ENCODE data around the gene FAAP100.
"Not testable (repeated sequence)": the region's sequence is repeated elsewhere in the genome, so short reads cannot be mapped to it uniquely, and the experiment has no call there.

The FAAP100 gene

DNA sequence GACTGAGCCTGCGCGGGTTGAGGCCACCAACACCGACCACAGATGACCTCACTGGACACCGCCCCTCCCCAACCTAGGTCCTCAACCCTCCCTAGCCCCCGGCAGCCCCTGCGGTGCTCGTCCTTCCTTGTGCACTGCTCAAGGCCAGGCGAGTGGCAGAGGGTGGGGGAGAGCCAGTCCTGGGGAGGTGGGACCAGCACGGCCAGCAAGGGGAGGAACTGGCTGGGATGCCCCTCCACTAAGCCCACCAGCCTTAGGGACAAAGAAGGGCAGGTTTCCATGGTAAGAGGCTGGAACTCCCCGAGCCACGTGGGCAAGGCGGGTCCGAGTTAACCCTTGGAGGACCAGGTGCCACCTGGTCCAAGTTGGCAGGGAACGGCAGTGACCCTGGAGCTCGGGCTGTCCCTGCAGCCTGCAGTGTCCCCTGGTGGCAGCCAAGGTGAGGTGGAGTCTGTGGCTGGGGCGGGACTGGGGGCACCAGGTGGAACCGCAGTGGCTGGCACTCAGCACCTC is 14.8 kb downstream of the FAAP100 start:
- no peak for DNase-seq (ENCODE audit: low spot score)

DNA sequence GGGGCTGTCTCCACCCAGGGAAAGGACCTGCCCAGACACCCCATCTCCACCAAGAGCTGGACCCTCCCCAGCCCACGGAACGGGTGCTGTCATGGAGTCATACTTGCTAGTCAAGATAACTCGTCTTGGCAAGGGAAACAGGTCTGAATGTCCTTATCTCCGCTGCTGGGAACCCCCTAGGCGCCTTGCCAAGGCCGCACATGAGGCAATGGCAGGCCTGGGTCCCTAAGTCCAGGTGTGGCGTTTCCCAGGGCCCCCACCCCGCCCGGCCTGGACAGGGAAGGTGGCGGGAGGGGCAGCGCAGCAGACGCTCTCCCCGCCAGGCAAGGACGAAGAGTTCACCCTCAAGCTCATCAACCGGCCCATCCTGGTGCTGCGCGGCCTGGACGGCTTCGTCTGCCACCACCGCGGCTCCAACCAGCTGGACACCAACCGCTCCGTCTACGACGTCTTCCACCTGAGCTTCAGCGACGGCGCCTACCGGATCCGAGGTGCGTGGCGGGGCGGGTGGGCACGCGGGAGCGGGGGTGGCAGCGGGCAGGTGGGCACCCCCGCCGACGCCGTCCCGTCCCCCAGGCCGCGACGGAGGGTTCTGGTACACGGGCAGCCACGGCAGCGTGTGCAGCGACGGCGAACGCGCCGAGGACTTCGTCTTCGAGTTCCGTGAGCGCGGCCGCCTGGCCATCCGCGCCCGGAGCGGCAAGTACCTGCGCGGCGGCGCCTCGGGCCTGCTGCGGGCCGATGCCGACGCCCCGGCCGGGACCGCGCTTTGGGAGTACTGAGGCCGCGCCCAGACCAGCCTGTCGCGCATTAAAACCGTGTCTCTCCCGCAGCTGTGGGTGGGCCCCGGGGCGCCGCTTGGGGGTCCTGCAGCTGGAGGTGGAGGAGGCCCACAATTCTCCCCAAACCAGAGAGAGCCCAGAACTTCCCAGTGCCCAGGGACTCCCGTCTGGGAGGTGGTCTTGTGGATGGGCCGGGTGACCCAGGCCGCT is 15.6 kb downstream of the FAAP100 start:
- DNase-seq (ENCODE audit: low spot score) = no peak

DNA sequence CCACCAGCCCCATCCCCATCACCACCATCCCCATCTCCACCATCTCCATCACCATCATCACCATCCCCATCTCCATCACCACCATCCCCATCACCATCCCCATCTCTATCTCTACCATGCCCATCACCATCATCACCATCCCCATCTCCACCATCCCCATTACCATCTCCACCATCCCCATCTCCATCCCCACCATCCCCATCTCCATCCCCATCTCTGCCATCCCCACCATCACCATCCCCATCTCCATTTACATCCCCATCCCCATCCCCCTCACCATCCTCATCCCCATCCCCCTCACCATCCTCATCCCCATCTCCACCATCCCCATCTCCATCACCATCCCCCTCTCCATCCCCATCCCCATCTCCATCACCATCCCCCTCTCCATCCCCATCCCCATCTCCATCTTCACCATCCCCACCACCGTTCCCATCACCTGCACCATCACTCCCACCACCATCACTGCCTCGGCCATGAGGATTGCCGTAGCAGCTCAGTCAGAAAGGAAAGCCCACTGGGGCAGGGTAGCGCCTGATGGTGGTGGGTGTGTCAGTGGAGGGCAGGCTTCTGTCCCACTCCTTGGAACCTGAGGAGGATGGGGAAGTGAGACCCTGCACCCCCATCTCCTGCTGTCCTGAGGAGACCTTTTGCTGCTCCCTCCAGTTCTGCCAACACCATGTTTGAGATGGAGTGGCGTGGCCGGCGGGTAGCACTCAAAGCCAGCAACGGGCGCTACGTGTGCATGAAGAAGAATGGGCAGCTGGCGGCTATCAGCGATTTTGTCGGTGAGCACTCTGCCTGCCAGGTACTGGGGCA is 16.5 kb downstream of the FAAP100 start:
- DNase-seq (ENCODE audit: low spot score) = no peak

DNA sequence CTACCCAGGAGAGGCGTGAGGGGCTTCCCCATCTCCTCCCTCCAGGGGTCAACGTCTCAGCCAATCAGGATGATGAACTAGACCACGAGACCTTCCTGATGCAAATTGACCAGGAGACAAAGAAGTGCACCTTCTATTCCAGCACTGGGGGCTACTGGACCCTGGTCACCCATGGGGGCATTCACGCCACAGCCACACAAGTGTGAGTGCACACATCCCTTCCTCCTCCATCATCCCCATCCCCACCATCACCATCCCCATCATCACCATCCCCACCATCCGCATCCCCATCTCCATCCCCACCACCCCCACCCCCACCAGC is 17.2 kb downstream of the FAAP100 start:
- DNase-seq (ENCODE audit: low spot score) = no peak

DNA sequence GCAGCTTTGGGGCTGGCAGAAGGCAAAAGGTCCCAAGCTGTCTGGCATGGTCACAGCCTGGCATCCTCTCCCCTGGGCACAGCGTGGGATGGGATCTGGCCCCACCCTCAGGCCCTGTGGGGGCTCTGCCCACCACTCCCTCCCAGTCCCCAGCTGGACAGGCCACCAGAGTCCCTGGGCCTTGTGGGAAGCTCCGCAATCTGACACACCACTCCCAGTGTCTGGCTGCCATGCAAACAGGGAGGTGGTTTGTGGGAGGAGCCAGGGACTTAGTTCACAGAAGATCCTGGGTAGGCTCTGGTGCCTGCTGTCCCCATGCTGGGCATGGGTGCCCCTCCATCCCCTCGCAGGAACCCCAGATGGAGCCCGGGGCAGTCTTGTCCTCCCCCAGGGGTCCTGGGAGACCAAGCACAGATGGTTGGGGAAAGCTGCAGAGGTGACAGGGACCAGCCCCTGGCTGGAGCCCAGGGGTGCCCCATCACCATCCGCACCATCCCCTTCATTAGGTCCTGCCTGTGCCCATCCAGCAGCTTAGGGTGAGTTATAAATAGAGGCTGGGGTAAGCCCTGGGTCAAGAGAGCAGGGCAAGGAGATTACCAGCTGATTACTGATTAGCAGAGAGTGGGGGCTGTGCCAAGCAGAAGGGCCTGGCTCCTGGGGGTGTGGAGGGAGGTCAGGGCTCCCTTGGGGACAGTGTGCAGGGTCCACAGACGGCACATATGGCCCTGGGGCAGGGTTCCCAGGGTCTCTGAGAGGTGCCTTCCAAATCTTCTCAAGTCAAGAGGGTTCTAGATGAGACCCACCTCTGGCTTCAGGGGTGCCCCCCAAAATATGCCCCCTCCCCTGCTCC is 17.8 kb downstream of the FAAP100 start:
- DNase-seq (ENCODE audit: low spot score) = no peak

DNA sequence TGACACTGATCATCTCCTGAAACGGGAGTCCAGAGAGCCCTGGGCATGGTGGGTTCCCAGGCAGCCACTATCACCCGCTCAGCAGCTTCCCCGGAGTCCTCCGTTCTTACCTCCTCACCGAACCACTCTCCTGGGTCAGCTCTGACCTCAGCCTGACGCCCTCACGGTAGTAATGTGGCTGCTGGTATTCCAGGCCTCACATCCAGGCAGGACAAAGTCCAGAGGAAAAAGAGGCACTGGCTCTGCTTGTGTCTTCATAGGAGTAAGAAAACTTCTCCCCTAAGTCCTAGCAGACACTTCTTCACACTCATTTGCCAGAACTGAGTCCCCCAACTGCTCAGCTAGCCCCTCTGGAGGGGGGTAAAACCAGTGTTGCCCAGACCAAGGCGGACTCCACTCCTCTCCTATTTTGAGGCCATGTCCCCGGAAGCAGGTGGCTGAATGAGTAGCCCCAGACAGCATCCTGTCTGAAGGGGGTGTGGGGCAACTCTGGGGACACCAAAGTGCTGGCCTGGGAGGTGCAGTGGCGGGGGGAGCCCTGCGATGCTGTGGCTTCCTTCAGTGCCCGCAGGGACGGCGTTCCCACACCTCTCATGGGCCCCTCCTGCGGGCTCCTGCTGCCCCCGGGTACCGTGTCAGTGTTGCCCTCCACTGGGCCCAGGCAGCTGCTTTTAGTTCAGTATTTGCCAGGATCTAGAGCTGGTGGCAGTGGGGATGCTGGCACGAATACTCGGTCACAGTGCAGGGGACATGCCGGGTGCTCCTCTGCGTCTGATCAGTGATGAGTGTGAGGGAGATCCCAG is 18.6 kb downstream of the FAAP100 start:
- no peak for DNase-seq (ENCODE audit: low spot score)

DNA sequence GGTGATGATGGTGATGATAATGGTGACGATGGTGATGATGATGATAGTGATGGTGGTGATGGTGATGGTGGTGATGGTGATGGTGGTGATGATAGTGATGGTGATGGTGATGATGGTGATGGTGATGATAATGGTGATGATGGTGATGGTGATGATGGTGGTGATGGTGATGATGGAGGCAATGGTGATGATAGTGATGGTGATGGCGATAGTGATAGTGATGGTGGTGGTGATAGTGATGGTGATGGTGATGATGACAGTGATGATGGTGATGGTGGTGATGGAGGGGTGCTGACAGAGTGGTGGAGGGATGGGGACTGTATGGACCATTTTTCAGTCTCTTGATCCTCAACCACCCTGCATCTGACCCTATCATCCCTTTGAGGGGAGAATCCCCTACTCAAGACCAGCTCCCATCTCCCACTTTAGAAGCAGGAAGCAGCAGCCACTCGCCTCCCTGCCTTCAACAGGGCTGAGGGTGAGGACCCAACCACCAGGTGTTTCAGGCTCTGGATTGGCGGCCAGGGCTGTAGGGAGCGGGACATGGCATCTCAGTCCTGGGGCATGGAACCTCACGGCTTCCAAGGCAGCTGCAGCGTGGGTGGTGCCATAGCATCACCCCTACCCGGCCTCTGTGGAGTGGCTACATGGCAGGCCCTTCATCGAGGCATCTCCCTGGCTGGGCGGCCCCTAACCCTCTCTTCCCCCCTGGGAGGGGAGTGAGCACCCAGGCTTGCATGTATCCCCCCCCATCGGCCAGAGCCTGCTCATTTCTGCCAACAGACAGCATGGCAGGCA is 19.5 kb downstream of the FAAP100 start:
- no peak for DNase-seq (ENCODE audit: low spot score)

DNA sequence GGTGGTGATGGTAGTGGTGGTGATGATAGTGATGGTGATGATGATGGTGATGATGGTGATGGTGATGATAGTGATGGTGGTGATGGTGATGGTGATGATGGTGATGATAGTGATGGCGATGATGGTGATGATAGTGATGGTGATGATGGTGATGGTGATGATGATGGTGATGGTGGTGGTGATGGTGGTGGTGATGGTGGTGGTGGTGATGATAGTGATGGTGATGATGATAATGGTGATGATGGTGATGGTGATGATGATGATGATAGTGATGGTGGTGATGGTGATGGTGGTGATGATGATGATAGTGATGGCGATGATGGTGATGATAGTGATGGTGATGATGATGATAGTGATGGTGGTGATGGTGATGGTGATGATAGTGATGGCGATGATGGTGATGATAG is 20.2 kb downstream of the FAAP100 start:
- DNase-seq (ENCODE audit: low spot score) = not testable (repeated sequence)

DNA sequence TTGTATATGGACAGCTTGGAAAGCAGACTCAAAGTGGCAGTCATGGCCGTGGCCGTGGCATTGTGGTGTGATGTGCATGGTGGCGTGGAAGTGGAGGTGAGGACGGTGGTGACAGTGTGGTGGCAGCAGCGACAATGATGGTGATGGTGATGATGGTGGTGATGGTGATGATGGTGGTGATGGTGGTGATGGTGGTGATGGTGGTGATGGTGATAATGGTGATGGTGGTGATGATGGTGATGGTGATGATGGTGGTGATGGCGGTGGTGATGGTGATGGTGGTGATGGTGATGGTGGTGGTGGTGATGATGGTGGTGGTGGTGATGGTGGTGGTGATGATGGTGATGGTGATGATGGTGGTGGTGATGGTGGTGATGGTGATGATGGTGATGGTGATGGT is 21.1 kb downstream of the FAAP100 start:
- not testable (repeated sequence) for DNase-seq (ENCODE audit: low spot score)

DNA sequence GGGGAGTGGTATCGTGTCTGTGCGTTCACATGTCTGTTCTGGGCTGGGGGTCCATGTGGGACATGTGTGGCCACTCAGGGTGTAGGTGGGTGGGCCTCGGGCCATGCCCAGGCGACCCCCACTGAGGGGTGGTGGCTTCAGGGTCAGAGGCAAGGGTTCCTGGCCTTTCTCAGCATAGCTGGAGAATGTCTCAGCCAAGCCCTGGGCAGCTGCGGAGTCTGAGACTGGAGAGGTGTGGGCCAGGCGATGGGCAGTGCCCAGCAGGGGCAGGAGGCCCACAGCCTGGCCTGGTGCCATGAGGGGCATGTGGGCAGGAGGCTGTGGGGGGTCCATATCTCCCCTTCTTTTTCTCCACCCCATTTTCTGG is 22.7 kb downstream of the FAAP100 start:
- DNase-seq (ENCODE audit: low spot score) = no peak

DNA sequence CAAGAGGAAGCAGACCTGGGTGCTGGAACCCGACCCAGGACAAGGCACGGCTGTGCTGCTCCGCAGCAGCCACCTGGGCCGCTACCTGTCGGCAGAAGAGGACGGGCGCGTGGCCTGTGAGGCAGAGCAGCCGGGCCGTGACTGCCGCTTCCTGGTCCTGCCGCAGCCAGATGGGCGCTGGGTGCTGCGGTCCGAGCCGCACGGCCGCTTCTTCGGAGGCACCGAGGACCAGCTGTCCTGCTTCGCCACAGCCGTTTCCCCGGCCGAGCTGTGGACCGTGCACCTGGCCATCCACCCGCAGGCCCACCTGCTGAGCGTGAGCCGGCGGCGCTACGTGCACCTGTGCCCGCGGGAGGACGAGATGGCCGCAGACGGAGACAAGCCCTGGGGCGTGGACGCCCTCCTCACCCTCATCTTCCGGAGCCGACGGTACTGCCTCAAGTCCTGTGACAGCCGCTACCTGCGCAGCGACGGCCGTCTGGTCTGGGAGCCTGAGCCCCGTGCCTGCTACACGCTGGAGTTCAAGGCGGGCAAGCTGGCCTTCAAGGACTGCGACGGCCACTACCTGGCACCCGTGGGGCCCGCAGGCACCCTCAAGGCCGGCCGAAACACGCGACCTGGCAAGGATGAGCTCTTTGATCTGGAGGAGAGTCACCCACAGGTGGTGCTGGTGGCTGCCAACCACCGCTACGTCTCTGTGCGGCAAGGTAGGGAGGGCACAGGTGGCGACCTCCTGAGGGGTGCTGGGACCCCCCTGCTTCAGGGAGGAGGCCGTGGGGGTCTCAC is 23.3 kb downstream of the FAAP100 start:
- DNase-seq (ENCODE audit: low spot score) = no peak

DNA sequence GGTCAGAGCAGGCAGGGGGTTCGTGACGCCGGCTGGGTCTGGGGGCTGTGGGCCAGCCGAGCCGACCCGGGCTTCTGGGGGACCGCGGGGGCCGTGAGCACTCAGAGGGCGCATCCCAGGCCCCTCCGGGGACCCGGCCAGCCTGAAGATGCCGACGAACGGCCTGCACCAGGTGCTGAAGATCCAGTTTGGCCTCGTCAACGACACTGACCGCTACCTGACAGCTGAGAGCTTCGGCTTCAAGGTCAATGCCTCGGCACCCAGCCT is 23.8 kb downstream of the FAAP100 start:
- no peak for DNase-seq (ENCODE audit: low spot score)

DNA sequence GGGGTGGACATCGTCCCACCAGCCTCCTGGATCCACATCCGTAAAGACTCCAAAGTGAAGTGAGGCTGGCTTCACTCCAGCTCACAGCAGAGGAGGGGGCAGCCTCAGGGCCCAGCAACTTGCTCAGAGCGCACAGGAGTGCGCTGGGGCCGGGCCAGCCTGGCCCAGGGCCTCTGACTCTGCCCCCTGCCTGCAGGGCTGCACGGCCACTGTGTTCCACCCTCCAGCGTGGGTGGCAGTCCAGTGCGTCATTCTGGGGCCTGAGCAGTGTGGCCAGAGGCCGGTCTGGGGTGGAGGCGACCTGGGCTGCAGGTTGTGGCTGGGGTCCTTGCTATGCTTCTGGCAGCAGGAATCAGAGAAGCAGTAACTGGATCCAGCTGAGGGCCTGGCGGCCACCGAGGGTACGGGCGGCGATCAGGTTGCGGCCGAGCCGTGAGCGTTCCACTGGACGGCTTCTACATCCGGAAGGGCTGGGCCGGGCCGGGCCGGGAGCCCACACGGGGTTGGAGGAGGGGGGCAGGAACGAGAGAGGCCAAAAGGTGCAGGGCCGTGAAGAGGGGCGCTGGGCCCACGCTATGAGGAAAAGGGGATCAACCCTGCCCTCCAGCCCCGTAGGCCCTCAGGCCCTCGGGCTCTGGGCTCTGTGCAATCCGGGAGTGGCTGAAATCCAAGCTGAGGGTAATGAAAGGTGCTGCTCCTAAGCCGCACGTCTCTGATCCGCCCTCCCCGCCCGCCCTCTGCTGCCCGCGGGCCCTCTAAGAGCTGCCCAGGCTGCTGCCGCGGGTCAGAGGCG is 24.4 kb downstream of the FAAP100 start, which contains the start of gene FSCN2:
FSCN2 (plus strand) TSS at position 787 of the 793 bp plus-strand sequence. CDS start 155 bp downstream, outside the sequence.
- no peak for DNase-seq (ENCODE audit: low spot score)

DNA sequence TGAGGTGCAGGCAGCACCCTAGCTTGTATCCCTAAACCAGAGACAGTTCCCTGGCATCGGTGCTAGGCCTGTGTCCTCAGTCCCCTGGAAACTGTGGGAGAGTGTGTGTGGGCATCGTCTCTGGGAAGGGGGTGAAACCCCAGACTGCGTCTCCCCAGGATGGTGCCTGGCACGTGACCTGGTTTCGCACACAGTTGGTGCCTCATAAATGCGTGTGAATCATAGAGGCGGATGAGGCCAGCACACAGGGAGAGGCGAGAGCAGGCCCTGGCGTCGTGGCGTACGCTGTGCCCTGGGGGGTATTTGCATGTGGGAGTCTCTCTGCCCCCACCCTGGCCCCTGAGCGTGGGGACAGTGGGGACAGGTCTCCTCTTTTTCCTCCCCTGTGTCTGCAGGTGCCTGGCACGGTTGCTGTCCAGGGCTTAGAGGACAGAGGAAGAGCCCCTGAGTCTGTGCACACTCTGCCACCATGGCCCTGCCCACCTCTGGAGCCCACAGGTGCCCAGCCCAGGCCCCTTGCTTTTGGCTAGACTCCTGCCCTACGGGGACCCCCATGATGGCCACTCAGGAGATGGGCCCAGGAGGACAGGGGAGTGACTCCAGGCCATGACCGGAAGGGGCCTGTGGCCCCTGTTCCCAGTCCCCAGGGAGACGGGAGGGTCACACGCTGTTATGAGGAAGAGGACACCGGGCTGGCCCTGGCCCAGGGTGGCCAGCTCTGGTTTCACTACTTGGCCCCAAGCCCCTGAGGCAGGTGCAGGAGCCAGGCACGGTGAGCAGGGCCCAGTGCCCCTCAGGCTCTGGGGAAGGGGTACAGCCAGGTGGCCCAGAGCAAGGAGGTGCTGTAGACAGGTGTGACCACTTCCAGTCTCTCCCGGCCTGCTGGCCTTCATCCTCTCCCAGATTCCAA is 25.2 kb downstream of the FAAP100 start:
- no peak for DNase-seq (ENCODE audit: low spot score)

DNA sequence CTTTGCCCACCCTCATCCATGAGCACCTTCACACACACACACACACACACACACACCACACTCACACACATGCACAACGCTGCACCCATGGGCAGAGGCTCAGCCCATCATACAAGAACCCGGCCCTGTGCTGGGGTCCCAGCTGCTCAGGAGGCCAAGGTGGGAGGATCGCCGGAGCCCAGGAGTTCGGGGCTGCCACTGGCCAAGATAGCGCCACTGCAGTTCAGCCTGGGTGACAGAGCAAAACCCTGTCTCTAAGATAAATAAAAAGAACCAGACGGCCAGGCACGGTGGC is 27.3 kb downstream of the FAAP100 start:
- DNase-seq (ENCODE audit: low spot score) = no peak

DNA sequence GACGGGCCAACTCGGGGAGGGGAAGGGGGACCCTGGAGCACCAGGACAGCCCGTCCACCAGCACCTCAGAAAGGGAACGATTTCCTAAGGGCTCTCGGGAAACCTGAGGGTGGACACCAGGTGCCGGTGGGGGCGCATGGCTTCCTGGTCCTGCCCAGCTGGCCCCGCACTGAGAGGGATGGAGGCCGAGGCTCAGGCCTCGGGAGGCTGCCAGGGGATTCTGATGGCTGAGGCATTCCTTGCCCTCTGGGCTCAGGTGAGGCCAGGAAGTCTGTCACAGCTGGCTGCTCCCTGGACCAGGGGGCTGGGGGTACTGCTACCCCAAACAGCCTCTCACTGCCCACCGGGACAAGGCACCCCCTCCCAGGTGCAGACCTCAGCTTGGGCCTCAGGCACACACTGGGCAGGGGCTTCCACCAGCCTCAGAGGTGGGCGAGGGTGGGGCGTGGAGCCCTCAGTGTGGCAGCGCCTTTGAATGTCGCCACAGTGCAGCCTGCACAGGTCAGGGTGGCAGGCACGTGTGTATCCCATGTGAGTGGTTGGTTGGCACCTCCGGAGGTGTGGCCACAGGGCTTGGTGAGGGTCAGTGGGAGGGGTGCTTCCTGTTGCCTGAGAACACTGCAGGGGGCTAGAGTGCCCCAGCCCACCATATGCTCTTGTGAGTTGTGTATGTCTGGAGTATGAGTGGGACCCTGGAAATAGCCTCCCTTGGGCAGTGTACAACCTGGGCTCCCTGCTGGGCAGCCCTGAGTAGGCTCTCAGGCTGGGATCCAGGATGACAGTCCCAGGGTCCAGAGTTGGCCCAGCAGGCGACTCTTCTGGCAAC is 27.9 kb downstream of the FAAP100 start:
- no peak for DNase-seq (ENCODE audit: low spot score)

DNA sequence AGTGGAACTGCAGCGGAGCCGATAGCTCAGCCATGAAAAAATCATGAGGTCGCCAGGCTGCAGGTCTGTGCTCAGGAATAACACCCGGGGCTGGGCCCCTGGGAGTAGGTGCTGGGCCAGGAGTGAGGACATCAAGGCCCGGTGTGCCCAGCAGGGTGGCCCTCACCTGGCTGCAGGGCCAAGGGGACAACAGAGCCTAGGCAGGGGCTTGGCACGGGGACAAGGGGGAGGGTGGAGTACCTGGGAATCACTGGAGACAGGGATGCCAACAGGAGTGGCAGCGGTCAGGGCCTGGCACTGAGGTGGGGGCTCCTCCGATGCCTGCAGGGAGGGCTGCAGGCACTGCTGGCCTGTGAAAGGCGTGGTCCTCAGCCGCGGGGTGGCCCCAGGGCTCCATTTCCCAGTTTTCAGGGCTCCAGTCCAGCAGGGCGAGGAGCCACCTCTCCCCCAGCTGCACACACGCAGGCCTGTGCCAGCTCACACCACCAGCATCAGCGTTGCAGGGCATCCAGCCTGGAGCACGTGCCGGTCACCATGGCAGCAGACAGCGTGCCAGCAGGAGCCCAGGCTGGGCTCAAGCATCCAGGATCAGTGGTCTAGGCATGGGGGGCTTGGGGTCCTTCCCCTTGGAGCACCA is 28.6 kb downstream of the FAAP100 start:
- DNase-seq (ENCODE audit: low spot score) = no peak
